Measurements from ENCODE around the gene ZNF853.

DNA sequence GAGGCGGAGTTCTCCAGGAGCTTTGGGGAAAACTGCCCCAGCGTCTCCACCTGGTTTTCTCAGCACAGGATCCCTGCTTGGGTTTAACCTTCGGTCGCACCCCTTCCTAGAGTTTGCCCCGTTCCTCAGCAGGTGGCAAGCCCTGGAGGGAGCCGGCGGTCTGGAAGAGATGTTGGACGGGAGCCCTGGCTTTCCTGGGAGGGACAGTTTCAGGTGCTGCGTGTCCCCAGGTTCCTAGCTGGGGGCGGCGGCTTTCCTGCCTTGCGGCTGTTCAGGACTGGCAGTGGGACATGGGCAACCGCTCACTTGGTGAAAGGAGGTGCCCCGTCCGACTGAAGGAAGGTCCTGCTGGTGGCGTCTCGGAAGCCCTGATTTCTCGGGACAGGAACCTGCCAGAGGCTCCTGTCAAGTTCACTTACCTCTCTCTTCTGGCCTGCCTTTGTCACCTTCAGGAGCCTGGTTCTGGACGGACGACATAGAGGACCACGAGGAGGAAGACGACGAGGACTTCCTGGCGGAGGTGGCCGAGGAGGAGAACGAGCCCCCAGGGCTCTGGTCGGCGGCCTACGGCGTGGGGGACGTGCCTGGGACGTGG, 36.5 kb downstream of the ZNF853 start:
- TF ChIP-seq CTCF (IDR thresholded peaks at IDR 0.05) (no peak), POLR2A (IDR thresholded peaks at IDR 0.05) (no peak)
